ENCODE data around the gene WSCD2.
"Not testable (repeated sequence)": the region's sequence is repeated elsewhere in the genome, so short reads cannot be mapped to it uniquely, and the experiment has no call there.

Gene WSCD2

DNA sequence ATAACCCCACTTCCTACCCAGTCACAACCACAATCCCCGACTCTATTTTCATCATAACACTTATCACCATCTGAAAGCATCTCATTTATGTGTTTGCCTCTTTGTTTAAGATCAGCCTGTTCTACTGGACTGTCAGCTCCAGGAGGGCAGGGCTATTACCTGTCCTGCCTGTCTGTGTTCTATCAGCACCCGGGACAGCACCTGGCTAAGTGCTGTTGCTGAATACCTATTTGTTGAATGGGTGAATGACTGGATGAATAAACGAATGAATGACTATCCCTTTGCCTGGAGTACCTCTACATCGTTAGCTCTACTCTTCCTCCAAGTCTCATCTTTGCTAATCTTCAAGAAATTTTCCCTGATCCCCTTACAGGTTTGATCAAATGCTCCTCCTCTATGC is 69.0 kb downstream of the WSCD2 start:
- DNase-seq, result no peak

DNA sequence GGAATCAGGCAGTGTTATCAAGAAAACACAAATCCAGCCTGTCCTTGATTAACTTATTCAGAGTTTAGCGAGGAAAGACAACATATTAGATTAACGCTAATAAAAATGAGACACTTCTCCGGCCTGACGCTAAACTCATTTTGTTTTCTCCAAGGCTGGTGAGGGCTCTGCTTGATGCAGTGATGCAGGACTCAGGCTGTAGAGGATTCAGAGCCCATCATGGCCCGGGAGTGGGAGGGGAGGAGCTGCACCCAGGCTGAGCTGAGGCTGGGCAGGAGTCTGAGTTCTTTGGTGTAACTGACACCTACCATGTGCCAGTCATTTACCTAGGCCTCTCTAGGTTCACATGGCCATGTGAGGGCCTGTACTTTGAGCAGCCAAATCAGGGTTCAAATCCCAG is 70.0 kb downstream of the WSCD2 start:
- no peak for DNase-seq

DNA sequence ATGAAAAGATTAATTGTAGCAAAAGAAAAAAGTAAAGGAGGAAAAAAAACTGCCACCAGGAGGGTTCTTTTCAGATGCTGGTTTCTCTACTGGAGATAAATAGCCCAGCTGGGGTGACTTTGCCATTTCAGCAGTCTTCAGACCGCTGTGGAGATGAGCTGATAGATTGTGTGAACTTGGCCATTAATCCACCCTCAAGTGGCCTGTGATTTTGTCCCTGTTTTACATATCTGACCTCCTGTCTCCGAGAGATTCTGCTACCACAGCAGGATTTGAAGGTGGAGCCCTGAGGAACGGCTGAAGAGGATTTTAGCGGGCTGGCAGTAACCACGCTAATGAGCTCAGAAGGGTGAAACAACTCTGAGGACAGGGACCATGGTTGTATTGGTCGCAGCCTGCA is 72.7 kb downstream of the WSCD2 start:
- no peak for DNase-seq

DNA sequence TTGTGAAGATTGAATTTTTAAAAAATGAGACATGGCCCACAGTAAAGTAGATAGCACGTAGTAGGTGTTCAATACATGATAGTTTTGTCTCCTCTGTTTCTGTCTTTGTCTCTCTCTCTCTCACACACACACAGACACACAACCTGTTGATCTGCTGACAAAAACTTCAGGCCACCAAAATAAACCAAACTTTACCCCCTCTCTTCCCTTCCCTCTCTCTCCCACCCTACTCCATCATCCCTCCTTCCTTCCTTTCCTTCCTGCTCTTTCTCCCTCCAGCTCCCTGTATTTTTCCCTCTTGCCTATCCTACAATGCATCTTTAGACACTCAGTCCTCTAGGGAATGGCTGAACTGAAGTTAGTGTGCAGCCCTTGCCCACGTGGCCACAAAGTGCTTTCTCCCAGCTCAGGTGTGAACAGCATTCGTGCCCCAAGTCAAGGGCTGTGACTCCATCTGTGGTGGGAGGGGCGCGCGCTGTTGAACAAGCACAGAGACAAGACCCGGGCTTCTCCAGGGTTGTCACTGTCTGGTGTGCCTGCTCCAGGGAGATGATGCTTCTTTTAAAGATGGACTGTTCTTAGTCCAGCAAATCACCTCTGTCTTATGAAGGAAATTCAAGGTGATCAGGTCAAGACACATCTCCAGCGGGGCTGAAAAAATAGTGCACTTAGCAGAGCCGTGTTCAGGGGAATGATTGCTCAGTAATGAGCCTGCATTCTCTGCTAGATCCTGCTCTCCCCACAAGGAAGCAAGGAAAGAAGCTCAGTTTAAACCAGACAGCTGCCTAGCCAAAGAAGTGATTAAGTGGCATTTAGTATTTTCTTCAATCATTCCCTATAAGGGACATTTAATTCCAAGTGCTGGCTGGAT is 75.3 kb downstream of the WSCD2 start:
- DNase-seq, result no peak

DNA sequence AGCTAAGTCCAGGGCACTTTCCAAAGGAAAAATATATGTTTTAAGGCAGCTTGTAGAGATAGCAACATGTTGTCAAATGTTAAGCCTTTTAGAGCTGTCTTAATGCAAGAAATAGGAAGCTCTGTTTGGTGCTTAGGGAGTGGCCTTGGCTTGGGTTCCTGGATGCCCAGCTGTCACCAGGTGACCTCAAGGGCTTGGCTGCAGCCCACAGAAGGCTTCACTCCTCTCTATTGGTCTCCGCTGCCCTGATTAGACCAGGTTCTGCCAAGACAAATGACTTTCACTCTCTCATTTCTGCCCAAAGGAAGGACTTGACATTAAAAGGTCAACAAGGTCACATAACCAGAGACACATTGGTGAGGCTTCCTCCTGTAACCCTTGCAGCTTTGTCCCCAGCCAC is 76.8 kb downstream of the WSCD2 start:
- no peak for DNase-seq

DNA sequence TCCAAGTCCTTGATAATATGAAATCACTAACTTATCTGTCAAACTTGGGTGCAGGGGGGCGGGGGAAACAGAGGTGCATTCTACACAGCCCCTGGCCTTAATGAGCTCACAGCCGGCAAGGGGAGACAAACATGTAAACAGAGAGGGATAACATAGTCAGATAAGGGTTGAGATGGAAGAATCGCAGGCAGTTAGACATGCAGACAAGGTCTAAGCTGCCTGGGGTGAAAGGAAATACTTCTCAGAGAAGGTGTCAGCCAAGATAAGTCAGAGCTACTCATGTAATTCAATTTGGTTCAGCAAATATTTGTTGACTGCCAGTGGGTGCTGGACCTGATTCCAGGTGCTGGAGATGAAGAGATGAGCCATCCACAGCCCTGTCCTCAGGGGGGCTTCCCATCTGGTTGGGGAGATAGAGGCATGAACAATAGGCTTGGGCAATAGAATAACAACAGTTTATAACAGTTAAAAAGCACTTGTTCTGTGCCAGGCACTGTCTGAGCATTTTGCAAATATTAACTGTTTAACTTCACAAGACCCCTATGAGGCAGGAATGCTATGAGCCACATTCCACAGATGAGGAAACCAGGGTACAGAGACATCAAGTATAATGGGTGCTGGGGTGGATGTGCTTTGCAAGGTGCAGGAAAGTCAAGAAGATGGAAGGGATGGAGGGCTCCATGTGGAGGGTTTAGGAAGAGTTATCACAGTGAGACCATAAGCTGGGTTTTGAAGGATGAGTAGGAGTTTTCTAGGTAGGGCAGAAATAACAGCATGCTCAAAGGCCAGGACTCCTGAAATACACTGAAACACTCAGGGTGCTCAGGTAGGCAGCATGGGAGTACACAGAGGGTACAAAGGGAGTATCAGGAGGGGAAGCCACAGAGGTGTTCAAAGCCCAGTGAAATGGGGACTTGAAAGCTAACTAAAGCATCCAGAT is 79.0 kb downstream of the WSCD2 start:
- DNase-seq, result no peak

DNA sequence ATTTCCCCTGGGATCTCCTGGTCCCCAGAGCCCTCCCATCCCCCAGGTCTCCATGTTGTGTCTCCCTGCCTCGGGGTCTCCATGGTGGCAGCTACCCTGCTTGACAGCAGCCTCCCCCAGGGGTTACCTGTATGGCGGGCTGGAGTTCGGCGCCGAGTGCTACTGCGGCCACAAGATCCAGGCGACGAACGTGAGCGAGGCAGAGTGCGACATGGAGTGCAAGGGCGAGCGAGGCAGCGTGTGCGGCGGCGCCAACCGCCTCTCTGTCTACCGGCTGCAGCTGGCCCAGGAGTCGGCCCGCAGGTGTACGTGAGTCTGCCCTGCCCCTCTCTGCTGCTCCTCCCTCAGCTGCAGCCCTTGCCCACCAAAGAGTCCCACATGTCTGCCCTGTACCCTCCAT is 80.9 kb downstream of the WSCD2 start:
- no peak for DNase-seq

DNA sequence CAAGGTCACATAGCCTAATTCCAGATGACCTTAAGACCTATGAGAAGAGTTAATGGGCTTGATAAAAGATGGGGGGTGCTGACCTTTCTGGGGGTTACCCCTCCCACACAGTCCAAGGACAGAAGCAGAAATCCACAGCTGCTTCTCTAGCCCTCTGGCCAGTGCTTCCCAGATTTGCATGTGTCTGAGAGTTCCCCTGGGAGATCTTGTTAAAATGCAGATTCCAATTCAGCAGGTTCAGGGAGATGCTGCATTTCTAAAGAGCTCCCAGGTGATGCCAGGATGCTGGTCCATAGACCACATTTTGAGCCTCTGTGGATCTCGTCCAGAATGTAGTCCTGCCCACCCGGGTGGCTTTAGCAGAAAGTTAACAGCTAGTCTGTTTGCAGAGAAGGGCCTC is 82.1 kb downstream of the WSCD2 start:
- no peak for DNase-seq

DNA sequence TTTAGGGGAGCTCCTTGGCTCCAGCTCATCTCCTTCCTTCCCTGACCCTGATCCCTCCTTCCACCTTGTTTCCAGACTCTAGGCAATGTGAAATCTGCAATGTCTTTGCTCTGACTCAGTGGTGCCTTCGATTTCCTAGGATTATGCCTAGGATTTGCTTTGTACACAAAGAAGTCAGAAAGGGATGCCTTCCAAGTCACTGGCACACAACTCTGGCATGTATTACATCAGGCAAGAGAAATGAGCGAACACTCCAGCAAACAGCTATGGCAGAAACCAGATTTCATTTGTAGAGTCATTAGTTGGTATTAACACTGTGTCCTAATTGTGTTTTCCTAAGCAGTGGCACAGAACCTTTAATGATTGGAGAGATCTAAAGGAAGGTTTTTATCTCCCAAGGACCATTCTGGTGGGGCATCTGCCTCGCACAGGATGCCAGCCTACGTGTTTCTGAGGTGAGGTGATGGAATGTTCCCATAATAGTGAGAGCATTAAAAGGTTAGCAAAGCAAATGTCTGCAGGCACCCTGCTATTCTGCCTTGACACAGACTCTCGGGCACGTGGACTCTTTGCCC is 84.9 kb downstream of the WSCD2 start:
- DNase-seq, result no peak

DNA sequence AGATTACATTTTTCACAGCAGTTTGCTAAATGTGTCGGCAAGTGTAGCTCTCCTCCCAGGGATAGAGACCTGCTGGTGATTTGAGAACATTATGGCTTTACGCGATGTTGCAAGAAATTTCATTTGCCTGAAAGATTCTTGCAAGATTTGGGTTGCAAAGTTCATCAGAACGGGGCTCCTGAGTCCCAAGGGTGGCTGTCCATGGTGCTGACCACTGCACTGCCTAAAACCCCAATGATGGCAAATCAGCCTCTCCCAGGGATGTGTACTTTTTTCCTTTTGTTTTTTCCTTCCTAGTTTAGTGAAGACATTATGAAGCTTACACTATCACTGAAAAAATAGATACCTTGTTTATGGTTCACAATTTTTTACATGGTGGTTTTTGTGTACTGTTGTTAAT is 85.4 kb downstream of the WSCD2 start:
- DNase-seq, result no peak

DNA sequence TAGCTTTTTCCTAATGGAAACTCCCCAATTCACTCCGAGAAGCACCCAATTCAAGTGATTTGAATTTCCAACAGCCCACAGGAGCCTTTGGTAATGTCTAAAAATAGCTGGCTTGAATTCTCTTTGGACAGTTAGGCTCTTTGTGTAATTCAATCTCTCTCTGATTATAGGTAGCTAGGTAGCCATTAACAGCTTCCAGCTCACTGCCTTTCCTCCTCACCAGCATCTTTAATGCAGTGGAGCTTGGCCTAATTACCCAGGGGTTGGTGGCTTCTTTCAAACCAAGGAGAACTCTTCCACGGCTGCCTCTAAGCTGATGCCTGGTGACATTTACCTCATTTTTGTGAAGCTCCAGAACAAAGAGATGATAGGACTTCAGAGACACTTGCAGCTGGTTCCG is 86.4 kb downstream of the WSCD2 start:
- DNase-seq, result no peak

DNA sequence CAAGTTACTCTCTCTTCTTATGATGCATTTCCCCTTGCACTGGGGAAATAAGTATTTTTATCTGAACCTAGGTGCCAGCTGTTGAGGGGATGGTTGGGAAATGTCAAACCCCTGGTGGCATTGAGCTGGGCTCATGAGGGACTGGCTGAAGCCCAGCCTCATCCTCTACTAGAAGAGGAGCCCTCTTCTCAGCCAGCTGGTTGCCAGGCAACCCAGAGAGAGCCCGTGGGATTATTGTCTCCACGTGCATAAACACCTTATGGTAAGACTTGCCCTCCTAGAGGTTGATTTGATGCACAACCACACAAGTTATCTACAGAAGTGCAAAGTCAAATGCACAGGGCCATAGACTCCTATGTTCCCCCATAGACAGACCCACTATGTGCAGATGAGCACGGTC is 89.8 kb downstream of the WSCD2 start:
- no peak for DNase-seq

DNA sequence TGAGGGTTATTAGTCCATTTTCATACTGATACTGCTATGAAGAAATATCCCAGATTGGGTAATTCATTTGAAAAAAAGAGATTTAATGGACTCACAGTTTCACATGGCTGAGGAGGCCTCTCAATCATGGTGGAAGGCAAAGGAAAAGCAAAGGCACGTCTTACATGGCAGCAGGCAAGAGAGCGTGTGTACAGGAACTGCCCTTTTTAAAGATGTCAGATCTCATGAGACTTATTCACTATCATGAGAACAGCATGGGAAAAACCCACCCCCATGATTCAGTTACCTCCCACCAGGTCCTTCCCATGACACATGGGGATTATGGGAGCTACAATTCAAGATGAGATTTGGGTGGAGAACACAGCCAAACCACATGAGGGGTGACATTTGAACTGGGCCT is 96.0 kb downstream of the WSCD2 start:
- not testable (repeated sequence) for DNase-seq

DNA sequence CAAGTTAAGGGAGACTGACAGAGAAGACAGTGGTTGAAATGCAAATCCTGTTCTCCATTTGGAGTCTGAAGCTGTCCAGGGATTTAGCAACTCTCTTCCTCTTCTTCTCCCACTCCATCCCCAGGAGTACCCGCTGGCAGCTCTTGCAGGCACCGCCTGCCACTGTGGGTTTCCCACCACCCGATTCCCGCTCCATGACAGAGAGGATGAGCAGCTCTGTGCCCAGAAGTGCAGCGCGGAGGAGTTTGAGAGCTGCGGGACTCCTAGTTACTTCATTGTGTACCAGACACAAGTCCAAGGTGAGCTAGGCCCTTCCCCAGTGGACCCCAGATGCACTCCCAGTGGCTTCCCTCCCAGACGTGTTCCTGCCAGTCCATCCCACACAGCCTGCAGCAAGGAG is 97.8 kb downstream of the WSCD2 start:
- DNase-seq, result no peak

DNA sequence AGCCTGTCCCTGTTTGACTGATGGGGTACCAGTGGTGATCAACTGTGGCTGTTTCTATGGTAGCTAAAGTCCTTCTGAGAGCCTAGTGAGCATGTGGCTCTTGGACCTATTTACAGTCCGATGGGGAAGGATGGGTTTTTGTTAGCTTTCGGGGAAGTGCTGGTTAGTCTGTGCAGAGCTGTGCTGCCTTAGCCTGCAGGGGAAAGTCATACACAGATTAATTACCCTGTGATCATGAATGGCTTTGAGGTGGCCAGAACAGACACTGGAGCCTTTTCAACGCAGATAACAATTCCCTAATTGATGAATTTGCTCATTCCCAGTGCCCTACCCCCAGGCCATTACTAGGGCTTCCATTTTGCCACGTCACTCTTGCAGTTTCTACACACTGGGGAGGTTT is 99.7 kb downstream of the WSCD2 start:
- DNase-seq, result no peak

DNA sequence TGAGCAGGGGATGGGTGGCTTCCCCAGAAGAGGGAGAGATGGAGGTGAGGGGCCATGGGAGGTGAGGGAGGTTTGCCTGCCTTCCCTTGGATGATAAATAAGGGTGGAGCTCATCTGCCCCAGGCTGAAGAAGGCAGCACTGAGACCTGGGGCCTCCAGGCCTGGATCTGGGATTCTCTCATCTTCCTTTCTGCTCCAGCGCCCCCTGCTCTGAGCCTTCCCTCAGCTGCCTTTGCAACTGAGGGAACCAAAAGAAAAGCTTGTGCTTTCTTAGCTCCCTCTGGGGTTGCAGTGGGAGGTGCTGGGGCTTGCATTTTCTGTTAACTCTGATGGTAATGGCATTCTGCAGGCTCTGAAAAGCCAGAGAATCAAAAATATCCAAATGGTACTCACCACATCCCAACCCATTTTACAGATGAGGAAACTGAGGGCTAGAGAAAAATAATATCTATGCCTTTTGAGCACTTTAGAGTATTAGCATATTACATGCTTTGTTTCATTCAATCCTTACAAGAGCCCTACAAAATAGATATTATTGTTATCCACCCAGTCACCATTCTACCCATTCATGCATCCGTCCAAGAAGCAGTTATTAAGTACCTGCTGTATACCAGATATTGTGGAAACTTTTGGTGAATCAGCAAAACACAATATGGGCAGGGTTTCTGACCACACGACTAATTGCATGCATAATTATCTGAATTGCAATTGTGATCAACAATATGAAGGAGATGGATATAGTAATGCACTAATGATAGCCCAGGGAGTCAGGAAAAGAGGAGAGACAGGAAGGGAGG is 102.2 kb downstream of the WSCD2 start:
- DNase-seq, result no peak

DNA sequence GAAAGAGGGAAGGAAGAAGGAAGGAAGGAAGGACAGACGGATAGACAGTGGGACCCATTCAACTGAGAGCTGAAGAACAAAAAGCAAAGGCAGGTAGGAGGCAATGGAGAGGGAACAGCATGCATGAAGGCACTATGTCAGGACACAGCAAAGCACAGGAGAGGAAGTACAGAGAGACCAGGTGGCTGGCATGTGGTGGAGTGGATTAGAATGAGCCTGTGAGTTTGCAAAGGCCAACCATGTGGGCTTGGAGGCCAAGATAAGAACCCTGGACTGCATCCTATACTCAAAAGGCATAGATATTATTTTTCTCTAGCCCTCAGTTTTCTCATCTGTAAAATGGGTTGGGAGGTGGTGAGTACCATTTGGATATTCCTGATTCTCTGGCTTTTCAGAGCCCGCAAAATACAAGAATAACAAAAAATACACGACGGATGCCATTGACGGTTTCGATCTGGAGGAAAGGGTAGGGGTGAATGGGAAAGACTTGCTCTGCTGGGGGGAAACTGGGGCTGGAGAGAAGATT is 102.9 kb downstream of the WSCD2 start:
- DNase-seq, result no peak

DNA sequence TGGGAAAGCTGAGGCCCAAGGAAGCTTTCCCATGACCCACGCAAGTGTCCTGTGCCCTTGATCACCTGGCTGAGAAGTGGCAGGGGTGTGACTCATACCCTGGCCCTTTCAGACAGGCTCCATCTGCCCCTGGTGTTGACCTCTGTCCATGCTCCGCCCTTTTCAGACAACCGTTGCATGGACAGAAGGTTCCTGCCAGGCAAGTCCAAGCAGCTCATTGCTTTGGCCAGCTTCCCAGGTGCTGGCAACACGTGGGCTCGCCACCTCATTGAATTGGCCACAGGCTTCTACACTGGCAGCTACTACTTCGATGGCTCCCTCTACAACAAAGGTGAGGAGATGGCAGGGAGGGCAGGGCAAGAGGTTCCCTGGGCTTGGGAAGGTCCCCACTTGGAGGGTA is 103.5 kb downstream of the WSCD2 start:
- DNase-seq, result no peak

DNA sequence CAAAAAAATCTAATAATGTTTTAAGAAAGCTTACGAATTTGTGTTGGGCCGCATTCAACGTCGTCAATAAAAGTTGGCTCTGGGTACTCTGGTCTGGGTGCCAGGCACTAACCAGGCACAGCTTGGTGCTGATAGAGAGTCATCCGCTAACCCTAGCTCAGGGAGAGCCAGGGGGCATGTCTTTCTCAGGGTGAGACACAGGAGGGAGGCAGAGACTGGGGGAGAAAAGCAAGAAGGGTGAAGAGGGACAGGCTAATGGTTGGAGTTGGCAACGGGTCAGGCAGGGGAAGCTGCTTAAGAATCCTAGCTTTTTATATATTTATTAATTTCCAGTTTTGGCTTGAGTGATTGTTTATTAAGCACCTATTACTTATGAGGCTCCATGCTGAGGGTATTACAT is 105.1 kb downstream of the WSCD2 start:
- no peak for DNase-seq

DNA sequence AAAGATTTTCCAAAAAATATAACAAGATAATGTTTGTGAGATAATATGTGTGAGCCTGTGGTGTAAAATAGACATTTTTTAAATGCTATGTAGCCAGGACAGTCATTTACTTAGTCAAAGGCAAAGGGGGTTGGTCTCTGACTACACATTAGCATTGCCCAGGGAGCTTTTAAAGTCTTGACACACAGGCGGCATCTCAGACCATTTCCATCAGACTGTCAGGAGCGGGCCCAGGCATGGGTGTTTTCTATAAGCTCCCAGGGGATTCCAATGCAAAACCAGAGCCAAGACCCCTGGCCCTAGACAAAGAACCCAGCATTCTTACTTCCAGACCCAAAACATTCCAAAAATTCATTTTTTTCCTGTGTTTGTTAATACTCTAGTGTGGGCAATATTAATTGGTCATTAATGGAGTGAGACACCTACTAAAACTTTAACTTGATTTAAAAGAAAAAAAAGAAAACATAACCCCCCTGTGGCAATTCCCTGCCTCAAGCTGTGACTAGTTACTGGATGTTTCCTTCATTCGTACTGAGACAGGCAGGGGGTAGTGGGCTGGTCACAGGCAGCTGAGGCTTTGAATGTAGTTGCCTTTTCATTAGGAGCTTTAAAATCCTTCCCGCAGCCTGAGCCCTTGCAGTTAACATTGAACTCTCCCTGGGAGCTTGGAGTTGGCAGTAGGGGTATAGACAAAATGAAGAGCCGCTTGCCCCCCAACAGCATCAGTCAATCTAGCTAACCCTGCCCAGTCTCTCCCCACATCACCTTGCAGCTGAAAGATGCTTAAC is 106.3 kb downstream of the WSCD2 start:
- DNase-seq, result no peak

DNA sequence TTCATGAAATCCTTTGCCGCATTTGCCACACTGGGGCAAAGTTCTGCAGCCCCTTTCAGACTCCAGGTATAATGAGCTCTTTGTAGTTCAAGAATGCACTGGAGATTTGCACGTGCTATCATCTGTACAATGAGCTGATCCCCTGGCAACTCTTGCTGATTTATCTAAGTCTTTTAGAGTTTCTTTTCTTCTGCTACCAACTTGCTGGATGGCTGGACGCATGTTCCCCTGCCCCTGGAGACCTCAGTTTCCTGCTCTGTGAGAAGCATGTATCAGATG is 106.8 kb downstream of the WSCD2 start:
- DNase-seq, result no peak

DNA sequence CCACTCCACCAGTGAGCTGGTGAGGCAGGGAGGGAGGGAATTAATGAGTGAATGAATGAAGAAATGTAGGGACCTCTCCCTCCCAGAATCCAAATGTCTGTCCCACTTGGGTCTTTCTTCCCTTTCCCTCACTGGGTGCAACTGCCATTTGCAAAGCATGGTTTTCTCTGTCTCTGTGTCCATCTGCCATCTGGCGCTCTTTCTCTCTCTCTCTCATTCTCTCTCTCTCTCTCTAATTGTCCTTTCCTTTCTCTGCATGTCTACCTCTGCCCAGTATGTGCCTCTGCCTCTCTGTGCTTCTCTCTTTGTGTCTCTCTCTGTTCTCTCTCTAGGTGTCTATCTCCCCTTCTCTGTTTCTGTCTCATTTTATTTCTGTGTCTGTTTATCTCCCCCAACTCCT is 107.3 kb downstream of the WSCD2 start:
- no peak for DNase-seq

All from activated CD8-positive, alpha-beta memory T cell treated with anti-CD3 and anti-CD28 coated beads for 24 hours (primary cell).